ENCODE measurements around the gene NIPSNAP3A. TPM values are rescaled to one million over a fixed set of nuclear protein-coding genes. Genes with fewer than 3 reads are reported as not detected.
A peak's percentile ranks its signal among the peaks of the same experiment; 100 is the strongest.
"Not testable (repeated sequence)": the region's sequence is repeated elsewhere in the genome, so short reads cannot be mapped to it uniquely, and the experiment has no call there.

Gene NIPSNAP3A
- total RNA-seq (2014; rRNA removed; shearing (Covaris generic)) (52.6 and 55.3 TPM in 2 replicates), polyA plus RNA-seq (2016; fragmentation: Nextera tagmentation; extraction: Ambion mirVana) (64.2 and 66.2 TPM in 2 replicates)

GRCh38 chr9:104747565-104748358 lies at the start of gene NIPSNAP3A:
TSS of gene NIPSNAP3A (plus strand) at chr9:104747683. CDS start at chr9:104747793, 110 bp downstream.
- Histone ChIP-seq H4K20me1 (ENCODE audit: insufficient read depth) (no peaks in the 10 kb centered on the region), H2AFZ (peak within 1 kb of the TSS; percentile 98), H3K36me3 (ENCODE audit: low read depth) (peaks cover 16% of the 10 kb centered on the region), H3K27ac (peak within 1 kb of the TSS; percentile 85), H3K4me1 (ENCODE audit: insufficient read depth) (peaks cover 9% of the 10 kb centered on the region; the same call in 1 of the 2 replicates), H3K9ac (peak within 1 kb of the TSS; percentile 95), H3K9me3 (ENCODE audit: low read depth) (no peaks in the 10 kb centered on the region), H3K27me3 (replicated peaks; ENCODE audit: insufficient read depth) (no peaks in the 10 kb centered on the region), H3K79me2 (ENCODE audit: insufficient read depth) (peaks cover 26% of the 10 kb centered on the region), H3K4me2 (ENCODE audit: unreplicated experiment) (peak within 1 kb of the TSS; percentile 87), H3F3A (ENCODE audit: insufficient read depth) (no peaks in the 10 kb centered on the region), H3K4me3 (peak within 1 kb of the TSS; percentile 91), H3K9me2 (ENCODE audit: insufficient read depth) (no peaks in the 10 kb centered on the region)
- in situ Hi-C loops (cut with MboI), result no loop called here
- peak; percentile 90 for DNase-seq
- WGBS, 2 experiments (ENCODE audit: low coverage in 1 of 2, low lambda C conversion rate in 2 of 2, missing lambda C conversion rate in 2 of 2), result 0% methylated on average over 41 to 57 of the region's 71 CpGs
- TF ChIP-seq EZH2phosphoT487 (IDR thresholded peaks at IDR 0.05; ENCODE audit: insufficient read depth, low read depth) (no peak), EZH2 (IDR thresholded peaks at IDR 0.05; ENCODE audit: insufficient read depth, poor library complexity, severe bottlenecking) (no peak)

DNA sequence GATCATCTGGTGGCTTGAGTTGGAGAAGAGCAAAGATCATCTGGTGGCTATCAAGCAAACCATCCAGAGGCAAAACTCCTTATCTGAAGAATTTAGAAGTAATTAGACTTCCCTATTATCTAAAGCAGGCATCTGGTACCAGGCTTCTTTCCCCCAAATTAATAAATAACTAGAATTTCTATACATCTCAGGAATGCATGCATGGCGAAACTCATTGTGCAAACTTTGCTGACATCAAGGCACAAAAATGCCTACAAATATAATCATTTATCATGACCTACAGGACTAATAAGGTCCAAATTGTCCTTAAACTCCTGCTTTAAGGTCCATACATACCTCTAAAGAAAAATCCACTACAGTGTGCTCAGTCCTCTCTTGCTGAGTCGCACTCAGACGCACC lies 47.2 kb upstream of the NIPSNAP3A start:
- 81 to 89% methylated on average over 3 of the region's 3 CpGs for WGBS, 2 experiments (ENCODE audit: low coverage in 1 of 2, low lambda C conversion rate in 2 of 2, missing lambda C conversion rate in 2 of 2)
- no peak overlapping the region for H3K27ac ChIP-seq
- H3K4me1 ChIP-seq (ENCODE audit: insufficient read depth), result no peaks in the 10 kb centered on the region
- H3K79me2 ChIP-seq (ENCODE audit: insufficient read depth), result no peaks in the 10 kb centered on the region
- no peak for DNase-seq
- no peak overlapping the region for H3K4me2 ChIP-seq (ENCODE audit: unreplicated experiment)
- no peaks in the 10 kb centered on the region for H3K27me3 ChIP-seq (replicated peaks; ENCODE audit: insufficient read depth)
- H2AFZ ChIP-seq, result no peak overlapping the region
- H3K36me3 ChIP-seq (ENCODE audit: low read depth), result no peaks in the 10 kb centered on the region
- no peak overlapping the region for H3K9ac ChIP-seq
- H3K9me3 ChIP-seq (ENCODE audit: low read depth), result no peaks in the 10 kb centered on the region
- no peak overlapping the region for H3K4me3 ChIP-seq
- H3F3A ChIP-seq (ENCODE audit: insufficient read depth), result no peaks in the 10 kb centered on the region
- in situ Hi-C loops (cut with MboI), result no loop called here
- TF ChIP-seq EZH2 (IDR thresholded peaks at IDR 0.05; ENCODE audit: insufficient read depth, poor library complexity, severe bottlenecking) (no peak), EZH2phosphoT487 (IDR thresholded peaks at IDR 0.05; ENCODE audit: insufficient read depth, low read depth) (no peak)
- H3K9me2 ChIP-seq (ENCODE audit: insufficient read depth), result no peaks in the 10 kb centered on the region
- no peaks in the 10 kb centered on the region for H4K20me1 ChIP-seq (ENCODE audit: insufficient read depth)

GRCh38 chr9:104708737-104709136 lies 38.7 kb upstream of the NIPSNAP3A start:
- H2AFZ ChIP-seq; DNase-seq; in situ Hi-C loops (cut with MboI); H3K79me2 ChIP-seq (ENCODE audit: insufficient read depth); H3K27me3 ChIP-seq (replicated peaks; ENCODE audit: insufficient read depth); H3K4me1 ChIP-seq (ENCODE audit: insufficient read depth); H3K4me2 ChIP-seq (ENCODE audit: unreplicated experiment); H3K4me3 ChIP-seq; H3F3A ChIP-seq (ENCODE audit: insufficient read depth); H3K36me3 ChIP-seq (ENCODE audit: low read depth); H3K9ac ChIP-seq; H3K9me2 ChIP-seq (ENCODE audit: insufficient read depth); H3K27ac ChIP-seq; H3K9me3 ChIP-seq (ENCODE audit: low read depth); H4K20me1 ChIP-seq (ENCODE audit: insufficient read depth): not testable (repeated sequence)
- 2 to 5% methylated on average over 1 of the region's 1 CpG for WGBS, 2 experiments (ENCODE audit: low coverage in 1 of 2, low lambda C conversion rate in 2 of 2, missing lambda C conversion rate in 2 of 2)

GRCh38 chr9:104711604-104712003 lies 35.9 kb upstream of the NIPSNAP3A start:
- 48 to 49% methylated on average over 4 of the region's 4 CpGs for WGBS, 2 experiments (ENCODE audit: low coverage in 1 of 2, low lambda C conversion rate in 2 of 2, missing lambda C conversion rate in 2 of 2)
- no peak overlapping the region for H3K9ac ChIP-seq
- DNase-seq, result no peak
- H3K27ac ChIP-seq, result no peak overlapping the region
- H3K9me2 ChIP-seq (ENCODE audit: insufficient read depth), result no peaks in the 10 kb centered on the region
- H4K20me1 ChIP-seq (ENCODE audit: insufficient read depth), result no peaks in the 10 kb centered on the region
- H3K4me3 ChIP-seq, result no peak overlapping the region
- in situ Hi-C loops (cut with MboI), result no loop called here
- H3K9me3 ChIP-seq (ENCODE audit: low read depth), result no peaks in the 10 kb centered on the region
- H3K27me3 ChIP-seq (replicated peaks; ENCODE audit: insufficient read depth), result no peaks in the 10 kb centered on the region
- H3K79me2 ChIP-seq (ENCODE audit: insufficient read depth), result no peaks in the 10 kb centered on the region
- no peak overlapping the region for H2AFZ ChIP-seq
- no peaks in the 10 kb centered on the region for H3K36me3 ChIP-seq (ENCODE audit: low read depth)
- H3F3A ChIP-seq (ENCODE audit: insufficient read depth), result no peaks in the 10 kb centered on the region
- TF ChIP-seq EZH2phosphoT487 (IDR thresholded peaks at IDR 0.05; ENCODE audit: insufficient read depth, low read depth), result no peak
- TF ChIP-seq EZH2 (IDR thresholded peaks at IDR 0.05; ENCODE audit: insufficient read depth, poor library complexity, severe bottlenecking), result no peak
- no peak overlapping the region for H3K4me2 ChIP-seq (ENCODE audit: unreplicated experiment)
- no peaks in the 10 kb centered on the region for H3K4me1 ChIP-seq (ENCODE audit: insufficient read depth)

Data from GM23248 (cell line).